GM21619 (cell line): ENCODE data around the gene CRLF3.
"Not testable (repeated sequence)": the region's sequence is repeated elsewhere in the genome, so short reads cannot be mapped to it uniquely, and the experiment has no call there.

Source experiments
- ATAC-seq: cut with Tn5 transposase; IDR thresholded peaks from one replicate; pipeline ENCODE4 v1.9.1; 2021; ENCODE audit not compliant: unreplicated experiment

Gene CRLF3

DNA sequence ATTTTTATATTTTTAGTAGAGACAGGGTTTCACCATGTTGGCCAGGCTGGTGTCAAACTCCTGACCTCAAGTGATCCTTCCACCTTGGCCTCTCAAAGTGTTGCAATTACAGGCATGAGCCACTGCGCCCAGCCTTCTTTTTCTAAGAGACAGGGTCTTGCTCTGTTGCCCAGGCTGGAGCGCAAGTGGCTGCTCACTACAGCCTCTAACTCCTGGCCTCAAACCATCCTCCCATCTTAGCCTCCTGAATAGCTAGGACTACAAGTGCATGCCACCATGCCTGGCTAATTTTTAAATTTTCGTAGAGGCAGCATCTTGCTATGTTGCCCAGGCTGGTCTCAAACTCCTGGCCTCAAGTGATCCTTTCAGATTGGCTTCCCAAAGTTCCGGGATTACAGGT lies 76.9 kb downstream of the CRLF3 start:
- not testable (repeated sequence) for ATAC-seq

DNA sequence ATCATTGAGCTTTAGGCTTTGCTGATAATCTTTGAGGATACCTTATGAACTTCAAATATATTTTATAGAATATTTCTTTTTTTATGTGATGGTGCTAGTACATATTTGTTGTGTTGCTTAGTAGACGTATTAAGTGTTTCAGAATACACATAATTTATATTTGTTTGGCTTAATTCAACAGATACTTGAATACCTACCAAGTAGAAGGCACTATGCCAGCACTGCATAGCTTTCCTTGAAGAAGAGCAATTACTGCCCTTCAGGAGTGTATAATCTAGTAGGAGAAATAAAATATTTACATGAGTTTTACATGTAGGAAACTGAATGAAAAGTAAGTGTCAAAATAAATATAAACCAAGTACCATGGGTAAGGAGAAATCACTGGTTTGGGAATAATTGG lies 81.8 kb downstream of the CRLF3 start:
- ATAC-seq, result not testable (repeated sequence)

DNA sequence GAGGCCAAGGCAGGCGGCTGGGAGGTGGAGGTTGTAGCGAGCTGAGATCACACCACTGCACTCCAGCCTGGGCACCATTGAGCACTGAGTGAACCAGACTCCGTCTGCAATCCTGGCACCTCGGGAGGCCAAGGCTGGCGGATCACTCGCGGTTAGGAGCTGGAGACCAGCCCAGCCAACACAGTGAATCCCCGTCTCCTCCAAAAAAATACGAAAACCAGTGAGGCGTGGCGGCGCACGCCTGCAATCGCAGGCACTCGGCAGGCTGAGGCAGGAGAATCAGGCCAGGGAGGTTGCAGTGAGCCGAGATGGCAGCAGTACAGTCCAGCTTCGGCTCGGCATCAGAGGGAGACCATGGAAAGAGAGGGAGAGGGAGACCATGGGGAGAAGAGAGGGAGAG lies 88.1 kb downstream of the CRLF3 start:
- ATAC-seq, result not testable (repeated sequence)

DNA sequence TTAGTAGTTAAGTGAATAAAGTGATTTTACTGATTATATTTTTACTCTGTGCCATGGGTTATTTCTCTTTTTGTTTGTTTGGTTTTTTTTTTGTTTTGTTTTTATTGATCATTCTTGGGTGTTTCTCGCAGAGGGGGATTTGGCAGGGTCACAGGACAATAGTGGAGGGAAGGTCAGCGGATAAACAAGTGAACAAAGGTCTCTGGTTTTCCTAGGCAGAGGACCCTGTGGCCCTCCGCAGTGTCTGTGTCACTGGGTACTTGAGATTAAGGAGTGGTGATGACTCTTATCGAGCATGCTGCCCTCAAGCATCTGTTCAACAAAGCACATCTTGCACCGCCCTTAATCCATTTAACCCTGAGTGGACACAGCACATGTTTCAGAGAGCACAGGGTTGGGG lies 88.8 kb downstream of the CRLF3 start:
- not testable (repeated sequence) for ATAC-seq

DNA sequence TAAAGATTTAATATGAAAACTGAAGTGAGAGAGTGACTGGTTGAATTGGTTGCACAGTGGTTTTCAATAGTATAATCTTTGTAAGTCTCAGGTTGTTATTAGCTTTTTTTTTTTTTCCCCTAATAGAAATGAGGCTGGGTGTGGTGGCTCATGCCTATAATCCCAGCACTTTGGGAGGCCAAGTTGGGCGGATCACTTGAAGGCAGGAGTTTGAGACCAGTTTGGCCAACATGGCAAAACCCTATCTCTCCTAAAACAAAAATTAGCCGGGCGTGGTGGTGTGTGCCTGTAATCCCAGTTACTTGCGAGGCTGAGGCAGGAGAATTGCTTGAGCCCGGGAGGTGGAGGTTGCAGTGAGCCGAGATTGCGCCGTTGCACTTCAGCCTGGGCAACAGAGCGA lies 89.3 kb downstream of the CRLF3 start:
- ATAC-seq, result not testable (repeated sequence)

DNA sequence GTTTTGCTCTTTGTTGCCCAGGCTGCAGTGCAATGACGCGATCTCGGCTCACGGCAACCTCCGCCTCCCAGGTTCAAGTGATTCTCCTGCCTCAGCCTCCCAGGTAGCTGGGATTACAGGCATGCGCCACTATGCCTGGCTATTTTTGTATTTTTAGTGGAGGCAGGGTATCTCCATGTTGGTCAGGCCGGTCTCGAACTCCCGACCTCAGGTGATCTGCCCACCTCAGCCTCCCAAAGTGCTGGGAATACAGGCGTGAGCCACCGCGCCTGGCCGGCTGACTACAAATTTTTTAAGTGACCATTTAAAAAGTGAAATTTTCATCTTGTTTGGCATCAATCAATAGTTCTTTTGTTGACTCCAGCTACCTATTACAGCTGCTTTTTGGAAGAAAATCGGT lies 90.3 kb downstream of the CRLF3 start:
- ATAC-seq, result not testable (repeated sequence)
